GM12865 (cell line): ENCODE results near the gene KLHL9.
A peak's percentile ranks its signal among the peaks of the same experiment; 100 is the strongest.

ENCODE experiments used
- DNase-seq: peaks from one replicate; pipeline ENCODE4 v3.0.0; 2010; ENCODE audit warnings: low read depth
- H3K4me3 ChIP-seq: 2 replicates; pipeline ENCODE4 v1.5.1; 2011; ENCODE audit warnings: mild to moderate bottlenecking, low read depth, low read length, control low read depth
- TF ChIP-seq, protein P1 (sequence below): IDR thresholded peaks from 2 replicates; pipeline ENCODE4 v1.5.1; 2011; ENCODE audit warnings: low read length, control low read depth, low read depth, inconsistent platforms; ENCODE audit not compliant: insufficient read depth; ENCODE audit errors: missing control alignments

Gene KLHL9

DNA sequence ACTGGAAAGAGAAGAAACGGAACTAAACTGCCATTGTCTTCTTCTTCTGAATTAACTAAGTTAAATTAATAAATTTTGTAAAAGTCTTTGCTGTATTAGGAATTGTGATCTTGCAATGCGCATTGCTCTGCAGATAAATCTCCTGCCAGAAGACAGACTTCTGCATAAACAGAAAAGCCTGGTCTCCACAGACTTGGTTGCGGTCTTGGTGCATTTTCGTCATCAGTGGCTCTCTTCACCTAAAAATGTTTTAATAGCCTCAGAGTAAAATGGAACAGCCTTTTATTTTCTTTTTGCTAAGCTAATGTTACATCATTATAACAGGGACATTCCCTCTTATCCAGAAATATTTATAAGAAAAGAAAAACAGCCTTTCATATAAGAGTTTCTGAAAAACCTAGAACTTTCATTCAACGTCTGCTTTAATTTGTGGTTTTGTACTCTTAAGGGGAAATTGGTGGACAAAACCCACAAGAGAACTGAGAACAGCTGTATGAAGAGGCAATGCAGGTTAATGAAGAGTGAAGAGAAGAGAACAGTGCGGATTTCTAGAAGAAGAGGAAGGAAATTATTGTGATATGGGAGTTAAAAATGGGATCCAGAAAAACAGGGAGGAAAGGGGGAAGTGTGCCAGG, 40.2 kb downstream of the KLHL9 start:
- TF ChIP-seq, protein P1, sequence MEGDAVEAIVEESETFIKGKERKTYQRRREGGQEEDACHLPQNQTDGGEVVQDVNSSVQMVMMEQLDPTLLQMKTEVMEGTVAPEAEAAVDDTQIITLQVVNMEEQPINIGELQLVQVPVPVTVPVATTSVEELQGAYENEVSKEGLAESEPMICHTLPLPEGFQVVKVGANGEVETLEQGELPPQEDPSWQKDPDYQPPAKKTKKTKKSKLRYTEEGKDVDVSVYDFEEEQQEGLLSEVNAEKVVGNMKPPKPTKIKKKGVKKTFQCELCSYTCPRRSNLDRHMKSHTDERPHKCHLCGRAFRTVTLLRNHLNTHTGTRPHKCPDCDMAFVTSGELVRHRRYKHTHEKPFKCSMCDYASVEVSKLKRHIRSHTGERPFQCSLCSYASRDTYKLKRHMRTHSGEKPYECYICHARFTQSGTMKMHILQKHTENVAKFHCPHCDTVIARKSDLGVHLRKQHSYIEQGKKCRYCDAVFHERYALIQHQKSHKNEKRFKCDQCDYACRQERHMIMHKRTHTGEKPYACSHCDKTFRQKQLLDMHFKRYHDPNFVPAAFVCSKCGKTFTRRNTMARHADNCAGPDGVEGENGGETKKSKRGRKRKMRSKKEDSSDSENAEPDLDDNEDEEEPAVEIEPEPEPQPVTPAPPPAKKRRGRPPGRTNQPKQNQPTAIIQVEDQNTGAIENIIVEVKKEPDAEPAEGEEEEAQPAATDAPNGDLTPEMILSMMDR, result no peak

DNA sequence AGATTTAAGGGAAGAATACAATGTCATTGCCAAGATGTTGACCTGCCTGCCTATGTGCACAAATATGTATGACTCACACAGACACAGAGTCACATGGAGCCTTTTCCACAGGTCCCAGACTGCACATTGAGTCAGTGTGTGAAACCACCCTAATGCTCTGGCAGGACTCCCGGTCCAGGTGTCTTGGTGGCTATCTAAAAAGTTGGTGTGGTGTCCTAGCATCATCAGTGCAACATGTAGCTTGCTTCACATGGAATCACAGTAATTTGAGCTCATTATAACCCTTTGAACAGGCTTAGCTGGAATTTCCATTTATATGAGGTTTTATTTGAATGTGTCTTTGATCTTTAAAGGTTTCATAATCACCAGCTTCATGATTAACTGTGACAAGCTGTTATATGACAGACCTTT, 40.8 kb downstream of the KLHL9 start:
- TF ChIP-seq, protein P1, result no peak
- peak; percentile 20 for DNase-seq
- H3K4me3 ChIP-seq, result no peak overlapping the region

More for the DNA sequence above, 40.2 kb downstream of the KLHL9 start:
- peak; percentile 34 for DNase-seq
- no peak overlapping the region for H3K4me3 ChIP-seq

DNA sequence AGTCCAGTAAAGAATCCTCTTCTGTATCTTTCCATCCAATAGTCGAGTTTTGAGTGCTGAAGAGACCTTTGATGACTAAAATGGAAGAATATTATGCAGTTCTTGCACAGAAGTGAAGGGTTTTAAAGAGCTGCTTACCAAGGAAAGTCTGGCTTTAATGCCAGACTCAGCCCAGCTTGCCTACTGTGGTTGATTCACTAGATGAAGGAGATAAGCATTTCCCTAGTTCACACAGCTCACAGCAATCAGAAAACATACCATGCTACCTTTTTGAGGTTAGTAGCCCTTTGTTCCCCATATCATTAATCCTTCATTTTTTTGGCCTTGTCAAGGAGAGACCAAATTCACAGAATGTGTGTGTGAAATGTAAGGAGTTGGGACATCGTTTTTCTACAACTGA, 45.4 kb downstream of the KLHL9 start:
- TF ChIP-seq, protein P1, result no peak
- no peak for DNase-seq
- no peak overlapping the region for H3K4me3 ChIP-seq

- TF ChIP-seq, protein P1, result no peak
- DNase-seq, result no peak
- no peak overlapping the region for H3K4me3 ChIP-seq
Measured at GRCh38 chr9:21287280-21287679, 47.9 kb downstream of the KLHL9 start.

GRCh38 chr9:21286659-21287058, 48.5 kb downstream of the KLHL9 start:
- H3K4me3 ChIP-seq, result no peak overlapping the region
- no peak for DNase-seq
- TF ChIP-seq, protein P1, result no peak

- H3K4me3 ChIP-seq, result no peak overlapping the region
- no peak for DNase-seq
- TF ChIP-seq, protein P1, result no peak
Measured at GRCh38 chr9:21286099-21286498, 49.1 kb downstream of the KLHL9 start.

DNA sequence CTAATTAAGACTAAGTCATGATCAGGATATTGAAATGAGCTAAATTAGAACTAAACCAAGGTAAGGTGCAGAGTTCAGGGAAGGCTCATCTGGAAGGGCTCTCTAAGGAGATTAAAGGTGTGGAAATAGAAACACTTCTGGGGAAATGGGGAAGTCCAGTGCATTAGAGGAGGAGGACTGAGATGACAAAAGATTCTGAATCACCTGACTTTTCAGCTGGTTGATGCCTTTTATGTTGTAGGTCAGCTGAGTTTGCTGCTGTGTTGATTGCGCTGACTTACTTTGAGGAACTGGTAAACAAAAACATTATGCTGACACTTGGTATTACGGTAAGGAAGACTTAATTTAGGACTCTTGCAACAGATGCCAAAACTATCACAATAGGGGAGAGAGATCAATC, 53.9 kb downstream of the KLHL9 start:
- TF ChIP-seq, protein P1, result no peak
- DNase-seq, result no peak
- H3K4me3 ChIP-seq, result no peak overlapping the region
